Posterior vena cava (tissue), 2 donors: ENCODE data around the gene FARS2. TPM values are rescaled to one million over a fixed set of nuclear protein-coding genes. Genes with fewer than 3 reads are reported as not detected.
"Not testable (repeated sequence)": the region's sequence is repeated elsewhere in the genome, so short reads cannot be mapped to it uniquely, and the experiment has no call there.

Source experiments
- DNase-seq: peaks from one replicate; pipeline ENCODE4 v3.0.0-alpha.2; 2020; ENCODE audit warnings: low spot score
- intact Hi-C, 2 donors: fragments of 100-400 bp; cut with DNase I; formaldehyde crosslinking; loops; one replicate each; pipeline versions ENCODE4 v1.14.1 to v1.14.2; 2022 to 2023
- total RNA-seq, 2 donors: library from RNA; stranded (reverse); fragmentation: NEBNext Ultra II Directional; extraction: Animal tissue kit (Norgen Biotek cat#: 25700); gene quantifications; one replicate each; pipeline ENCODE4 v1.2.1, GENCODE V29; 2021
- donor health status: DM: yes; HTN: yes; CAD: no.
- donor health status: DM: yes; HTN: yes; CAD: no.

FARS2 gene
- total RNA-seq, 2 donors from 2014 or later, result 13.3 to 13.6 TPM

DNA sequence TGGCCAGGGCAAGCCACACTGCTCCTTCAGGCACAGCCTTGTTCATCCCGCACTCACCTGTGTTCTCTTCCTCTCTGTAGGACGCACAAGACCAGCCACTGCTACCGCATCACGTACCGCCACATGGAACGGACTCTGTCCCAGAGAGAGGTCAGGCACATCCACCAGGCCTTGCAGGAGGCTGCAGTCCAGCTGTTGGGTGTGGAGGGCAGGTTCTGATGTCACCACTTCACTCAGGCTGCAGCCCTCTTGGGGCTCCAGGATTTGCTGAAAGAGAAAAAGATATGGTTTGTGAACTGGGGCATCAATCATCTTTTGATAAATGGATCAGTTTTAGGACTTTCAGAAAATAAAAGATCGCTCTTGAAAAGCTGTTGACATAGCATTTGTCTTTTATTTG is 509.9 kb downstream of the FARS2 start:
- DNase-seq, result no peak
- intact Hi-C loops, result no loop called here

- DNase-seq, result no peak
- intact Hi-C loops, result no loop called here
Observed at GRCh38 chr6:5771759-5772390, 510.6 kb downstream of the FARS2 start.

GRCh38 chr6:5772408-5773120 is 511.3 kb downstream of the FARS2 start:
- no peak for DNase-seq
- intact Hi-C loops, result no loop called here

GRCh38 chr6:5776104-5776503 is 514.8 kb downstream of the FARS2 start:
- intact Hi-C loops, result no loop called here
- no peak for DNase-seq

DNA sequence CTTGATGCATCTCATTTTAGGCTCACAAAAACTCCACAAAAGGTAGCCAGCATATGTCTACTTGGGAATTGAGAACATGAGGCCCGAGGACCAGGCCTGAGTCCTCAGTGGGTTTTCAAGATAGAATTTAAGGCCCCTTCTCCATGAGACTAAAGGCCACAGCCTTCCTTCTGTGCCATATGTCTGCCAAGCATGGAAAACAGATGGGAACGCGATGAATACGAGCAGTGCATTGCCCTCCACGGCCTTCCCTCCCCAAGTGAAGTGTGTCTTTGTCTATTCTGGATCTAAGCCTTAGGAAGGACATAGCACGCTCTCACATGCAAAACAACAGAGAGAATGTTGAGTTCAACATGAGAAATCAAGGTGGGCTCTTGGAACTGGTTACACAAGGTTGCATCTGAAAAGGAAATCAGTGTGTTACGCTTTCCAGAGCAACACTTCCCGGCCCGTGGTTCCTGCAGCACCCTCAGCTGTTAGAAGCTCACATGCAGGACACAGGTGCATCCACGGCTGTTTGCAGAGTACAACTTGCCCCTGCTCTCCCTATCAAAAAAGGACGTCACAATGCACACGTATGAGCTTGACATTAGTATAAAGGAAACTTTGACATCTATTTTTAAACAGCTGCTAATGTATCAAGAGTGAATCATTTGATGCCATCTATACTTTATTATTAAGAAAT is 515.5 kb downstream of the FARS2 start:
- intact Hi-C loops, result no loop called here
- no peak for DNase-seq

- DNase-seq, result no peak
- intact Hi-C loops, result no loop called here
Observed at GRCh38 chr6:5778317-5778857, 517.1 kb downstream of the FARS2 start.

DNA sequence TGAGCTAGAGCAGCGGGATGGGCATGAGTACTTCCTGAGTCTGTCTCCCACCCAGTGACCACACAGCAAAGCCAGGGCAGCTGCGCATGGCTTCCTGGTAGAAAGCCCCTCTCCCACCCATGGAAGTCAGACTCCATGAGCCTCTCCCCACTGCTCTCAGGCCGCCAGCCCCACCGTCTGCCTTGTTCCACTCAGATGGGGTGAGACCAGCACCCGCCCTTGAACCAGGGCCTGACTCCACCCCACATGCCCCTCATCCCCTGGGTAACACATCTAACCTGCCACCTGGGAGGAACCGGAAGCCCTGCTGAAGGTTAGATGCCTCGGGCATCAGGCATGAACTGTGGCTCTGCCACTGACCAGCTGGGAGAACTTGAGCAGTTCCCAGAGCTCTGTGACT is 517.6 kb downstream of the FARS2 start:
- no peak for DNase-seq
- intact Hi-C loops, result no loop called here

DNA sequence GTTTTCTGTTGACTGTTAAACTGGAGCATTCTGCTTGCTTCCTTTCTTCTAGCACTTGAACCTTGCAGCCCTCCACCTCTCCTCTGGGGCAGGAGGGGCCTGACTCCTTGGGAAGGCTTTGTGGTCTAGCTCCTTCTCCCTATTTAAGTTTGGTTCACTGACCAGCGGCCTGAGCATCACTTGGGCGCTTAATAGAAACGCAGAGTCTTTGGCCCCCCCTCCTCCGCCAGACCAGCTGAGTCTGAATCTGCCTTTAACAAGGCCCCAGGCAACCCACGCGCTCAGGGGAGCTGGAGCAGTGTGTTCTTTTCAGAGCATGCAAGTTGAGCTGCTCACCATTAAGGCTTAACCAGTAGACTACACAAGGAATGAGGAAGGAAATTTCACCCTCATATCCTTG is 519.7 kb downstream of the FARS2 start:
- no peak for DNase-seq
- intact Hi-C loops, result no loop called here

GRCh38 chr6:5781966-5782556 is 520.7 kb downstream of the FARS2 start:
- intact Hi-C loops, result no loop called here
- DNase-seq, result no peak

DNA sequence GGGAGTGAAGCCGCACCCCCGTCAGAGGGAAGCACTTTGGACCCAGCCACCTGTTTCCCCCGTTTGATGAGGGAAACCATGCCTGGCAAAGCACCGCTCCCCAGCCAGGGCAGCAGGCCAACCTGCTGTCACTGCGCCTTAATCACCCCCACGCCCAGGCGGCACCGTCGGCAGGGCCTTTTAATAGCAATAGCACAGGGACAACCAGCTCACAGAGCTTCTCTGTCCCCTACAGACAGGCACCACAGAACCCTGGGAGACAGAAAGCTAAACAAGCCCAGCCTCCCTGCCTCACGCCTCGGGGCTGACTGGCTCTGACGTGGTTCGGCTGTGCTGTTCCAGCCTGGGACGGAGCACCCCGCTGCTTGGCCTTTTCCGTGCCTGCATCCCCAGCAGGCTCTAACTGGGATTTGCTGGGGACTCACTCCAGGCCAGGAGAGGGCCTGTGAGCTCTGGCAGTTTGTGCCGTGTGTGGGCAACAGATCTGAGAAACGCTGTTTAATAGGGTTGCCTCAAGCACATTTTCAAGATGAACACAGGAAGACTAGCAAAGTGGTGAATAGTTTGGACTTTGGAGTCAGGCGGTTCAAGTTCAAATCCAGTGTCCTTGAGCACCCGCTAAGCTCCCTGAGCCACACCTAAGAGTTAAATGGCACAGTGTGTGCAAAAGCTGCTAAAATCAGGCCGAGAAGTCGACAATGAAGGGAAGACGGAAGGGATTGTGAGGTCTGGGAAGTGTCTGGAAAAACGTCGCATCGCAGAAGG is 521.7 kb downstream of the FARS2 start:
- intact Hi-C loops, result no loop called here
- DNase-seq, result no peak

DNA sequence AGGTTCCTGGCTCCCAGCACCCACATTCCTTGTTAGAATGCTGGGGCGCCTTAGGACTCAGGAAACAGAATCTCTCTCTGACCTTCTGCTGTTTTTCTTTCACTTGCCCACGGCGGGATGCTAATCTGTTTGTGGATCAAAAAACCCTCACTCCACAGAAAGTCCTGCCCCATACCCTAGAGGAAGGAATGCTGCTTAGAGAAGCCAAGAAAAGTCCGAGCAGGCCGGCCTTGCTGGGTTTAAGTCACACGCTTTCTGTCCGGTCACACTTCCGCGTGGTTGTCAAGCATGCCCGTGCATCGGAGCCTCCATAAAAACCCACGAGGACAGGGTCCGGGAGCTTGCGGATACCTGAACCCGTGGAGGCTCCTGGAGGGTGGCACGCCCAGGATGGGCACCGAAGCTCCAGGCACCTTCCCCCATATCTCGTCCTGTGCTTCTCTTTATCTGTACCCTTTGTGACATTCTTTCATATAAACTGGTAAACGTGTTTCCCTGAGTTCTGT is 522.3 kb downstream of the FARS2 start:
- DNase-seq, result no peak
- intact Hi-C loops, result no loop called here

- DNase-seq, result no peak
Observed at GRCh38 chr6:5785249-5785648, 523.9 kb downstream of the FARS2 start.

GRCh38 chr6:5786321-5786968 is 525.1 kb downstream of the FARS2 start:
- intact Hi-C loops, result no loop called here
- DNase-seq, result no peak

More at GRCh38 chr6:5785249-5785648, 523.9 kb downstream of the FARS2 start:
- intact Hi-C loops, result no loop called here

DNA sequence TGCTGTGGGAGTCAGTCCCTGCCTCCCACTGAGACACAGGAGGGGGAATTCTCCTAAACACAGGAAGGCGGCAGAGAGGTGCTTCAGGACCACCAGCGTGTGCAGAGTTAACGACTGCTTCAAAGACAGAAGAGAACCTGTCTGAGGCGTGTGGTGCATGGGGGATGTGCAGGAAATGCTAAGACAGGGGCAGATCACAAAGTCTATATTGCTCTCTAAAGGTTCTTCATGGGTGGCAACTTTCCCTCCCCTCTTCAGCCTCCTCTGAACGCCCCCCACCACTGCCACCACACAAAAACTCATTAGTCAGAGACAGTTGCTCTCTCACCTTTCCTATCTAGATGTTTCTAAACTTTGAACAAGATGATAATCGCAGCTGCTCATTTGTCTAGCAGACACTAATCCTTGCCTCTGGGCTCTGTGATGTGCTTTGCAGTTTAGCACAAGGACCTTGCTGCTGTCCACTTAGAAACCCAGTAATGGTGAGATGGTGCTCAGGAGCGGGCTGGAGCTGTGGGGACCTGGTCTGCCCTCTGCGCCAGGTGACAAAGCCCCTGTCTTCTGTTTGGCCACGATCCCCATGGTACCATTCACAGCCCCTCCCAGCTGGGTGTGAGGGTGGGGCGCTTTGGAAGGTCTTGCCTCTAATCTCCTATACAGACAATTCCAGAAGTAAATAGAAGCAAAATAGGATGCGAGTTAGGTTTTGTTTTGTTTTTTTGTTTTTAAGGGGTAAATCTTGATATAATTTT is 525.8 kb downstream of the FARS2 start:
- intact Hi-C loops, result no loop called here
- DNase-seq, result no peak

- DNase-seq, intact Hi-C loops: not testable (repeated sequence)
Observed at GRCh38 chr6:5789426-5789825, 528.1 kb downstream of the FARS2 start.

GRCh38 chr6:5796555-5796954 is 535.2 kb downstream of the FARS2 start:
- intact Hi-C loops, DNase-seq: not testable (repeated sequence)

DNA sequence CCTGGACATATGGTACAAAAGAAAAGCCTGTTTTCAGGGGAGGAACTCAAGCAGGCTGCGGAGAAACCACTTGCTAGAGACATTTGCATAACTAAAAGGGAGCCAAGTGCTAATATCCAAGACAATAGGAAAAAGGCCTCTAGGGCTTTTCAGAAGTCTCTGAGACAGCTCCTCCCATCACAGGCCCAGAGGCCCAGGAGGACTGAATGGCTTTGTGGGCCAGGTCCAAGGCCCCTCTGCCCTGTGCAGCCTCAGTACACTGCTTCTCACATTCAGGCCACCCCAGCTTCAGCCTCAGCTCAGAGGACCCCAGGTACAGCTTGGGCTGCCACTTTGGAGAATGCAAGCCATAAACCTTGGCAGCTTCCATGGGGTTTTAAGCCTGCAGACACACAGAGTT is 545.1 kb downstream of the FARS2 start:
- DNase-seq, intact Hi-C loops: not testable (repeated sequence)

DNA sequence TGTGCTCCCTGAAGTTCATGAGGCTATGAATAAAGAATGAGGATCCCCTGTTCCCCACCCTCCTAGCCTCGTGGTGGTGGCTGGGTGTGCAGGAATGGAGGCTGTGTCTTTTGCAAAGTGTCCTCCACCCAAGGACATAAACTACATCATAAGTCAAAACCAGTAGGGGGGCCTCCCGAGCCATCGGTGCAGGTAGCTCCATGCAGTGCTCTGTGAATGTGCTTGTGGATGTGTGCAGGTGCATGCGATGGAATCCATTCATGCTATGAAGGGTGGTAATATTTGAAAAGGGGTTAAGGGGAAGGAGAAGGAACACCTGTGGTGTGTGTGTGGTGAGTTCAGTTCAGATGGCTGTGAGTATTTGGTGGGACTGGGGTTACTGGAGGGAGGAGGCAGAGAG is 548.1 kb downstream of the FARS2 start:
- intact Hi-C loops, result no loop called here
- DNase-seq, result peak; percentile 53
